Left kidney (tissue), 8 donors: ENCODE measurements around the gene TRAFD1. TPM values are rescaled to one million over a fixed set of nuclear protein-coding genes. Genes with fewer than 3 reads are reported as not detected.
"Not testable (repeated sequence)": the region's sequence is repeated elsewhere in the genome, so short reads cannot be mapped to it uniquely, and the experiment has no call there.

ENCODE experiments used
- DNase-seq: peaks from one replicate; pipeline ENCODE4 v3.0.0-alpha.2; 2013
- long read RNA-seq, 8 donors: transcript quantifications; one replicate each; lab custom pipeline, GENCODE V29; 2026
- polyA plus RNA-seq: library from polyadenylated mRNA; unstranded; fragments of 120-200 nt; gene quantifications from one replicate; pipeline ENCODE4 v1.2.1, GENCODE V29; 2013; ENCODE audit not compliant: insufficient read length

Gene TRAFD1, protein sequence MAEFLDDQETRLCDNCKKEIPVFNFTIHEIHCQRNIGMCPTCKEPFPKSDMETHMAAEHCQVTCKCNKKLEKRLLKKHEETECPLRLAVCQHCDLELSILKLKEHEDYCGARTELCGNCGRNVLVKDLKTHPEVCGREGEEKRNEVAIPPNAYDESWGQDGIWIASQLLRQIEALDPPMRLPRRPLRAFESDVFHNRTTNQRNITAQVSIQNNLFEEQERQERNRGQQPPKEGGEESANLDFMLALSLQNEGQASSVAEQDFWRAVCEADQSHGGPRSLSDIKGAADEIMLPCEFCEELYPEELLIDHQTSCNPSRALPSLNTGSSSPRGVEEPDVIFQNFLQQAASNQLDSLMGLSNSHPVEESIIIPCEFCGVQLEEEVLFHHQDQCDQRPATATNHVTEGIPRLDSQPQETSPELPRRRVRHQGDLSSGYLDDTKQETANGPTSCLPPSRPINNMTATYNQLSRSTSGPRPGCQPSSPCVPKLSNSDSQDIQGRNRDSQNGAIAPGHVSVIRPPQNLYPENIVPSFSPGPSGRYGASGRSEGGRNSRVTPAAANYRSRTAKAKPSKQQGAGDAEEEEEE
- 41.0 TPM for polyA plus RNA-seq
- long read RNA-seq, donor 1, transcript TRAFD1-202 (12 exons, 2,697 nt): major isoform, 5 of 16 reads
- long read RNA-seq, donor 1, partial matches to known transcripts: 7 of 16 reads
- long read RNA-seq, donor 1, other reads (novel, unspliced or antisense): 0 of 16 reads
- long read RNA-seq, donor 2, transcript TRAFD1-202 (12 exons, 2,697 nt): major isoform, 7 of 23 reads
- long read RNA-seq, donor 2, partial matches to known transcripts: 13 of 23 reads
- long read RNA-seq, donor 2, other reads (novel, unspliced or antisense): 0 of 23 reads
- long read RNA-seq, donor 3, partial matches to known transcripts: 15 of 20 reads
- long read RNA-seq, donor 3, other reads (novel, unspliced or antisense): 0 of 20 reads
- long read RNA-seq, donor 4, partial matches to known transcripts: 0 of 2 reads
- long read RNA-seq, donor 4, other reads (novel, unspliced or antisense): 0 of 2 reads
- long read RNA-seq, donor 5, transcript TRAFD1-202 (12 exons, 2,697 nt): major isoform, 13 of 16 reads
- long read RNA-seq, donor 5, partial matches to known transcripts: 0 of 16 reads
- long read RNA-seq, donor 5, other reads (novel, unspliced or antisense): 0 of 16 reads
- long read RNA-seq, donor 6, partial matches to known transcripts: 7 of 14 reads
- long read RNA-seq, donor 6, other reads (novel, unspliced or antisense): 0 of 14 reads
- long read RNA-seq, donor 7, transcript TRAFD1-207 (5 exons, 1,003 nt): minor isoform, 7 of 38 reads
- long read RNA-seq, donor 7, transcript TRAFD1-202 (12 exons, 2,697 nt): major isoform, 12 of 38 reads
- long read RNA-seq, donor 7, partial matches to known transcripts: 19 of 38 reads
- long read RNA-seq, donor 7, other reads (novel, unspliced or antisense): 0 of 38 reads
- long read RNA-seq, donor 8, partial matches to known transcripts: 0 of 2 reads
- long read RNA-seq, donor 8, other reads (novel, unspliced or antisense): 0 of 2 reads

DNA sequence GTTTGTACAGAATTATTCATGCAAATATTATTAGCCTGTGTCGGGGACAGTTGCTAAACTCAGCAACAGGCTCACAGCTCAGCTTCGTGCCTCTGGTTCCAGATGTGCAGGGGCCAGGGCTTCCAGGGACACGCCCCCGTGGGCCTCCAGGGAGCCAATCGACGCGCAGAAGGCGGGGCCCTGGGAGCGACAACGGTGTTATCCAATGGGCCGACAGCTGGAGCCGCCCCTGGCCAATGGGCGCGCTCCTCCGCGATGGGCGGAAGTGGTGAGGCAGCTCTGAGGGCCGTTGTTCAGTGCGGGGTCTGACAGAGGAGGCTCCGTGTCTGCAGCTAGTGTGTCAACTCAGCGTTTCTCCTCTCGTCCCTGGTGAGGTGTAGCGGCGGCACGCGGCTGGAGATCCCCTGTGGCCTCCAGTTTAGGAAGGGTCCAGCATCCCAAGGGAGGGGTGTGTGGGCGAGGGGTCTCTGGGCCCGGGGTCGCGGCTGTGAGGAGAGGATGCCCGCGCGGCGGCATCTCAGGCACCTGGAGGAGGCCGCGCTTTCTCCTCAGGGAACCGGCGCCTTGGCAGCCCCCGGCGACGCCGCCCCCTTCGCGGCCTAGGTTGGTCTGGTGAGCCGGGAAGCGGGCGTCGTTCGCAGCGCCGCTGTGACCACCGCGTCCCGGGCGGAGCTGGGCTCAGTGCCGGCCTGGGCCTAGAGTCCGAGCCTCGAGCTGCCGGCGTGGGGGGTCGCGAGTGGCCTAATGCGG lies at the start of gene TRAFD1:
Gene TRAFD1 (plus strand): TSS at position 311 of the 750 bp plus-strand sequence. CDS start 4,963 bp downstream, outside the sequence.
- DNase-seq: peak; percentile 97

GRCh38 chr12:112087055-112087850 lies 38.1 kb upstream of the TRAFD1 start:
- DNase-seq: no peak

GRCh38 chr12:112087851-112088250 lies 37.5 kb upstream of the TRAFD1 start:
- DNase-seq: no peak

DNA sequence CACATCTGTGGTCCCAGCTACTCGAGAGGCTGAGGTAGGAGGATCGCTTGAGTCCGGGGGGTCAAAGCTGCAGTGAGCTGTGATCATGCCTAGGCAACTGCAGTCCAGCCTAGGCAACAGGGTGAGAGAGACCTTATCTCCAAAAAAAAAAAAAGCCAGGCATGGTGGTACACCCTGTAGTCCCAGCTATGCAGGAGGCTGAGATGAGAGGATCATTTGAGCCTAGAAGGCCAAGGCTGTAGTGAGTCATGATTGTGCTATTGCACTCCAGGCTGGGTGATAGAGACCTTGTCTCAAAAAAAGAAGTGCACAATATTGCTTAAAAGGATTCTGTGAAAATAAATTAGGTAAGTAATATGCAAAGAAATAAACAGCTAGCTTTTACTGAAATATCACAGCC lies 33.8 kb upstream of the TRAFD1 start:
- DNase-seq: no peak

- no peak for DNase-seq
These were observed 29.3 kb upstream of the TRAFD1 start for GRCh38 chr12:112096070-112096469.

GRCh38 chr12:112096667-112097066 lies 28.7 kb upstream of the TRAFD1 start:
- DNase-seq: no peak

- DNase-seq: no peak
These were observed 27.7 kb upstream of the TRAFD1 start for GRCh38 chr12:112097641-112098040.

DNA sequence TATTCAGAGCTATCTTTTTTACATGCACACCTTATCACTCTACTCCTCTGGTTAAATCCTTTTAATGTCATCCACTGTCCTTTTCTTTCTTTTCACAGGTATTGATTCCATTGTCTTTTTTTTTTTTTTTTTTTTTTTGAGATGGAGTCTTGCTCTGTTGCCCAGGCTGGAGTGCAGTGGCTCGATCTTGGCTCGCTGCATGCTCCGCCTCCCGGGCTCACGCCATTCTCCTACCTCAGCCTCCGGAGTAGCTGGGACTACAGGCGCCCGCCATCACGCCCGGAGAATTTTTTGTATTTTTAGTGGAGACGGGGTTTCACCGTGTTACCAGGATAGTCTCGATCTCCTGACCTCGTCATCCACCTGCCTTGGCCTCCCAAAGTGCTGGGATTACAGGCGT lies 24.9 kb upstream of the TRAFD1 start:
- not testable (repeated sequence) for DNase-seq

GRCh38 chr12:112102127-112102526 lies 23.2 kb upstream of the TRAFD1 start:
- DNase-seq: no peak

- DNase-seq: not testable (repeated sequence)
These were observed 22.6 kb upstream of the TRAFD1 start for GRCh38 chr12:112102746-112103145.

GRCh38 chr12:112103758-112104503 lies 21.4 kb upstream of the TRAFD1 start:
- no peak for DNase-seq

DNA sequence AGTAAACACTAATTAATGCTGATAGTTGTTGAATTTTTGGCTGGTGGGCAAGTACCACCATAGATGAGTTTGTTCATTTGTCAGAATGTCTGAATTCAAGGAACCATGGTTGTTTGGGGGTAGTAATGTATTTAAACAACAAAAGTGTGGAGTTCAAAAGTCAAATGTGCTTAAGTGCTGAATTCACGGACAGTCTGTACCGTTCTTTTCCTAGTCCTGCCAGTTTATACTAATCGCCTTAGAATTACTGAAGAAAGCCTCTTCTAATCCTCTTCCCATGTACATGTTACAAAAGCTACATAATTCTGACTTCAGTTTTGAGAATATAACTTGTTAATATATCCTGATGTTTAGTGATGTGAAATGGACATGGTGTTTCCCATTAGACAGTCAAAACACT lies 19.5 kb upstream of the TRAFD1 start:
- DNase-seq: no peak

DNA sequence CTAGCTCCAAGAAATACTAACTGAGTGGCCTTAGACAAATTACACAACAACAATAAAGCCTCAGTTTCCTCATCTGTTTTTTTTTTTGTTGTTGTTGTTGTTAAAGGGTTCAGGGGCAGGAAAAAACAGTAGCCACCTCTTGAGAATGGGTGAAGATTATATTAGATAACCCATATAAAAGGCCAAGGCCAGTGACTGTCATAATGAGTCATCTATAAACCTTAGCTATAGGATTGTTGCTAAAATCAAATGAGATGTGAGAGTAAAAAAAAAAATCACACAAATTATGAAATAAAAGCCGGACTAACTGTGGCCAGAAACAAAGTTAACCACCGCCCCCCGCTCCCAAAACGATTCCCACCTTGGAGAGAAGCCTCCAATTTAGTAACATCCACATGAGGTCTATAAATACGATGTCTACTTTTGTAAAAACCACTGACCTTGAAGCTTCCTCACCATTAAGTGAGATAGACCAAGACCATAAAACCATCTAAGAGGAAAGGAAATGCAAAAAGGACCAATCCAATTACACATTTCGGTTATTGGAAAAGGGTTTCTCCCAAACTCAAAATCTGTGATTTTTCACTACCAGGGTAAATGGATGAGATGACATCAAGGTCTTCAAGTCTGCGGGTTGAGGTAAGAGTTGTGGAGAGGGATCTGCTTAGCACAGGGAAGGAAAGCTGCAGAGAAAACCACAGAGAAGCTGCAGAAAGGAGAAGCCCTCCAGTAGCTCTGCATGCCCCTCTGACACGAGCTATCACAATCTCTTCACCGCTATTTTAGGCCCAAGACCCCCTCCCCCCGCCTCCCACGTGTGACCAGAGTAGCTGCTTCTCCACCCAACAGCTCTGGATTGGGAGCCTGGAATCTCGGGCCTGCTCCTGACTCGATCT lies 17.8 kb upstream of the TRAFD1 start:
- no peak for DNase-seq

GRCh38 chr12:112108202-112109079 lies 16.9 kb upstream of the TRAFD1 start, which contains the start of gene NAA25:
TSS of gene NAA25 (minus strand) at chr12:112108783. CDS start at chr12:112108773, 10 bp downstream.
- DNase-seq: peak; percentile 92

- not testable (repeated sequence) for DNase-seq
These were observed 14.3 kb upstream of the TRAFD1 start for GRCh38 chr12:112110787-112111662.

GRCh38 chr12:112111931-112112330 lies 13.4 kb upstream of the TRAFD1 start:
- no peak for DNase-seq
